ENCODE measurements around the gene SLC12A7.

GRCh38 chr5:1105350-1106265 lies 6.3 kb downstream of the SLC12A7 start:
- TF ChIP-seq CTCF (conservative IDR thresholded peaks at IDR 0.05) = no peak
- no peak for TF ChIP-seq EZH2 (IDR thresholded peaks at IDR 0.05; ENCODE audit: low read depth)

All from PC-9 (cell line).